GM04503 (cell line): ENCODE results near the gene SIVA1.

Experiments used
- DNase-seq: peaks from one replicate; pipeline ENCODE4 v3.0.0-alpha.2; 2012; ENCODE audit warnings: low read depth

The SIVA1 gene

DNA sequence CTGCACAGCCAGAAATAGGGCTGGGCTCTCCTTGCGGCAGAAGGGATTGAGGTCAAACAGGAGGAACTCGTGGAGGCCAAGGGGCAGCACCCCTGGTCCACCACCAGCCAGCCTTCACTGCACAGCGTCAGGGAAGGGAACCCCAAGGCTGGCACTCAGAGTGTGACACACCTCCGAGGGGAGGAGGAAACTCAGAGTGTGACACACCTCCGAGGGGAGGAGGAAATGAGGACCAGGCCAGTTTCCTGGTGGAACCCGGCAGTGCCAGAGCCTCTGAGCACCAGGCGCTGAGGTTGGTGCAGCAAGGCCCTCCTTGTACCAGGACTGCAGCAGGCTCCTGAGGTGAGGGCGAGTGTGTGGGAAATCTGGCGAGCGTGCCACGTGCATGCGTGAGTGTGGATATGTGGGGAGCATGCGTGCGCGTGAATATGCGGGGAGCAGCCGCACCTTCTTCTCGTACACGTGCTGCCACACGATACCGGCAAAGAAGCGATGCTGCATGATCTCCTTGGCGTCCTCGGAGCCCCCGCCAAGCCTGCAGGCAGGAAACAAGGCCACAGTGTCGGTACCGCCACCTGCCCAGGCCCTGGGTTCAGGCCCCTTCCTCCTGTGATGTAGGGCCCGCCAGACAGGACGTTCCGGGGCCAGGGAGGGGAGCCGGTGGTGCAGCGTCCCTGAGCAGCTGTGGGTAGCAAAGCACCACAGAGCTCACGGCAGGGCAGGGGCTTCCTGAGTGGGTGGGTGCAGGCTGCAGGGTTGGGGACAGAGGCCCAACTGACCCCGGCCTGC, 19.2 kb downstream of the SIVA1 start:
- DNase-seq: no peak

GRCh38 chr14:104772707-104773504, 20.0 kb downstream of the SIVA1 start:
- no peak for DNase-seq

DNA sequence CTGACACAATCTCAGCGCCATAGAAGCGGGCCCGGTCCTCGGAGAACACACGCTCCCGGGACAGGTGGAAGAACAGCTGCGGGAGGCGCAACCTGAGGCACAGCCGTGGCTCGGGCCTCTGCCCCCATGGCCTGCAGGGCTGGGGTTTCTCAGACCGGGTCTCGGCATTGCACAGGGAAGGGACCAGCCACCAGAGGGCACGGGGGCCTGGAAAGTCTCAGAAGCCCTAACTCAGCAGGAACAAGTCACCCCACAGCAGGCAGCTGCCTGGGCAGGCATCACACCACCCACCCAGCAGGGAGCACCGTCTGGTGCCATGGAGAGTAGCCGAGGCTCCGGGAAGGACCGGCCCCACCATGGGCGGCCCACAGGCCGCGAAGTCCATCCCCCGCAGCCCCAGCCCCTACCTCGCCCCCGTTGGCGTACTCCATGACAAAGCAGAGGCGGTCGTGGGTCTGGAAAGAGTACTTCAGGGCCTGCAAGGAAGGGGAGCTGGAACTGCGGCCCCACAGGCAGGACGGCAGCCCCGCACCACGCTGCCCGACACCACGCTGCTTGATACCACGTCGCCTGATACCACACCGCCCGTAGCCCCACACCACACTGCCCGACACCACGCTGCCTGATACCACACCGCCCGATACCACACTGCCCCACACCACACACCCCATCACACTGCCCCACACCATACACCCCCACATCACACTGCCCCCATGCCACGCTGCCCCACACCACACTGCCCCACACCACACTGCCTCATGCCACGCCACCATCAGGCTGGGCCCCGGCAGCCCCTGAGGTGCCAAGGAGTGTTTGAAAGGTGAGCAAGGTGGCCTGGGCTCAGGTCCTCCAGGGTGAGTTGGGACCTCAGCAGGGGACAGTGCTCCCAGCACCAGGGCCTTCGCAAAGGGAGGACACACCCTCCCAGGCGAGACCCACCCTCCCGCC, 20.8 kb downstream of the SIVA1 start:
- DNase-seq: no peak

DNA sequence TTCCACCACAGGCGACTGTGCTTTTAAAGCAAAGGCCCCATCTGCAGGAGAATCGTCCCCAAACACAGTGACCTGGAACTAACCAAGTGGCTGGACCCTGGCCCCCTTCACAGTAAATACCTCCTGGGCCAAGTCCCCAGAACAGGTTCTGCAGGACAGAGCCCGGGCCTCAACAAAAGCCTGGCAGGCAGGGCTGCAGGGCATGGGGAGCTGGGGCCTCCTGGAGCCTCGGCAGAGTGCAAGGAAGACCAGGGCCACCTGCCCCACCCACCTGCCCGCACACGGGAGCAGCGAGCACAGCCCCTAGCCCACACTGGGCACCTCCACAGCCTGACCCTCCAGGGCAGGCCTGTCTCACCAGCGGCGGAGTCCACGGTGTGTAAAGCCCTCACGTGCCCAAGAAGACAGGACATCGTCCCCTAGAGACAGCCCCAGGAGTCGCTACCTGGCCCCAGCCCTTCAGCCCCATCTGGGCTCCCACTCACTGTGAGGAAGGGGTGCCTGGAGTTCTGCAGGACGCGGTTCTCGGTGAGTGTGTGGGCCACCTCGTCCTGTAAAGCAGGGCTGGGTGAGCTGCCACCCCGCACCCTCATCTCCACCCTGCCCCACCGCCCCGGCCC, 21.6 kb downstream of the SIVA1 start:
- no peak for DNase-seq

DNA sequence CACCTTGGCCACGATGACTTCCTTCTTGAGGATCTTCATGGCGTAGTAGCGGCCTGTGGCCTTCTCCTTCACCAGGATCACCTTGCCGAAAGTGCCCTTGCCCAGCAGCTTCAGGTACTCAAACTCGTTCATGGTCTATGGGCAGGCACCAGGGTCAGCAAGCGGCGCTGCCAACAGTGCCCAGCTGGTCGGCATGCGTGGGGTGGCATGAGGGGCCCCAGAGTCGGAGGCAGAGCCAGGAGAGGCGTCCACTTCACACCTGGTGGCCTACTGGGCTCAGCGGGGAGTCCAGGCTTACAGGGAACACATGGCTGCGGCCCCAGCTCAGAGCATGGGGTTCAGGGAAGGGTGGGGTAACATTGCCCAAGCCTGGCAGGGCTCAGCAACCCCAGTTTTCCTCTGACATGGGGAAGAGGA, 22.1 kb downstream of the SIVA1 start:
- DNase-seq: no peak

DNA sequence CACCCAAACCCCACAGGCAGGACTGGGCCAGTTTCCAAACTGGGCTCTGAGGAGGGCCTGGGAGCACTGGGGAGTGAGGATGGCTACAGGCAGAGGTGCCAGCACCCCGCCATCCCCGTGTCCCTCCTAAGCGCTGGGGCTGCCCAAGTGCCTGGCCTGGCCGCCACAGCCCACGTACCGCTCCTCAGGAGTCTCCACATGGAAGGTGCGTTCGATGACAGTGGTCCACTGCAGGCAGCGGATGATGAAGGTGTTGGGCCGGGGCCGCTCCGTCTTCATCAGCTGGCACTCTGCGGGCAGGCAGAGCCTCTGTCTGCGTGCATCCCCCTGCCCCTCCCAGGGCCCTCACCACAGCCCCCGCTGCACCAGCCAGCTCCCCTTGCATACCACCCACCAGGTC, 23.5 kb downstream of the SIVA1 start:
- no peak for DNase-seq

GRCh38 chr14:104776961-104777807, 24.2 kb downstream of the SIVA1 start:
- DNase-seq: no peak

DNA sequence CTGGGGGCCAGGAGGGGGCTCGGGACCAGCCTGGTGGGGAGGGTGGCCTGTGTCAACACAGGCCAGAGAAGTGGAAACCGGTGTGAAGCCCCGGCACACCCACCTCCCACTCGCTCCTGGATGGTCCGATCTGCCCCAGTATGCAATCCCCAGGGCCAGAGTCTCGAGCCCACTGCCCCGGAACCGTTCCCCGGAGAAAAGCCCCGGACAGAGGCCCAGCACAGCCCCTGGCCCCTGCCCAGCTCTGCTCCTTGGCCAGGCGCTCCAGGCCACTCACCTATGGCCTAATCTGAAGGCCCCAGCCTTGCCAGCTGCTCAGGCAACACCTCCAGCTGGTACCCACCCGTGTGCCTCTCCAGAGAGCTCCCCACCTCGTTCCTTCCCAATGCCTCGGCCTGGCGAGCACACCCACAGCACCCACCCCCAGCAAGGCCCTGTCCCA, 24.9 kb downstream of the SIVA1 start:
- no peak for DNase-seq

- DNase-seq: no peak
Measured at GRCh38 chr14:104778694-104779331, 25.9 kb downstream of the SIVA1 start.

- no peak for DNase-seq
Measured at GRCh38 chr14:104779776-104780512, 27.0 kb downstream of the SIVA1 start.

DNA sequence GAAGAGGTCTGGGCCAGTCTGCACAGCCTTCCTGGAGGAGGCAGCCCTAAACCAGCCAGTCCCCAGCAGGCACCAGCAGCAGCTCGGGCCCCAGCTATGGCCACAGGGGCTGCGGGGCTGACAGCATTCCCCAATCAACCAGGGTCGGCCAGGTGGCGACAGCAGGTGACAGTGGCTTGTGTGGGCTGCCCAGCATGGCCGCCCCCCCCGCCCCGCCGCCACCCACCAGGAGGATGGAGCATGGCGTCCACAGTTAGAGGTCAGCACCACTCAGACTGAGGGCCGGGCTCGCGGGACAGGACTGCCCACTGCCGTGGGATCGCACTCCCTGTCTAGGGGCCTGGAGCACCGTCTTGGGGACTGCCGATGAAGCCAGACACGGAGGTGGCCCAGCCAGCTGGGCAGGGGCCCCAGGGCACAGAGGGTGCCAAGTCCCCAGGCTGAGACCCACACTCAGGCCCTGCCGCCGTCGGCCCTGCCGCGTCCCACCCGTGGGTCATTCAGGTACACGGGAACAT, 27.6 kb downstream of the SIVA1 start:
- DNase-seq: no peak

DNA sequence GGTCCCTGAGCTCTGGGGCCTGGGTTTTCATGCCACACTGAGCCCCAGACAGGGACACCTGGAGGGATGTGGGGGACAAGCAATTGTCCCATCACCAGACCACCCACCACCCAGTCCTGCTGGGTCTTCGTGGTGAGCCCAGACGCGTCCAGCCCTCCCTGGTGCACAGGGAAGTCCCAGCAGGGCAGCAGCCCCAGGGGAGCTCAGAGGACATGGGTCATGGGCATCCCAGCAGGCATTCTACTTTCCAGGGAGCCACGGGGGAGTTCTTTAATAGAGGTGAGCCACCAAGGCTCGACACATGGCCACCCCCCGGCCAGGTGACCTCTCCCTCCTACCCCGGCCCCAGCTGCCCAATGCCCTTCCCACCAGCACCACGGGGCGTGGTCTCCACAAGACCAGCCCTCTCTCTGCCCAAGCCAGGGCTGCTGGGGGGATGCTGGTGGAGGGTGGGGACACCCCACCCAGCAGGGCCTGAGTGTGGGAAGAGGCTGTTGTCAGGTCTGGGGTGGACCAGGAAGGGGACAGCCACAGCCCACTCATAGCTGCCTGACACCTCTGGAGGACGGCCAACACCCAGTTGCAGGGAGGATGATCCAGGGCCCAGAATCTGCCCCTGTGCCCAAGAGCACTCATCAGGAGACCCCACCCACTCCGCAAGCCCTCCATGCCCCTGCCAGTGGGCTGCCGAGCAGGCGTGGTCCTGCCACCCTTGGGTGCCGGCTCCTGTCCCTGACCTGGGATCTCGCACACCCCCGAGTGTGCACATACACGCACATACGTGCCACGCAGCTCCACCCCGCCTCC, 28.5 kb downstream of the SIVA1 start:
- no peak for DNase-seq

- DNase-seq: no peak
Measured at GRCh38 chr14:104782086-104782807, 29.3 kb downstream of the SIVA1 start.

DNA sequence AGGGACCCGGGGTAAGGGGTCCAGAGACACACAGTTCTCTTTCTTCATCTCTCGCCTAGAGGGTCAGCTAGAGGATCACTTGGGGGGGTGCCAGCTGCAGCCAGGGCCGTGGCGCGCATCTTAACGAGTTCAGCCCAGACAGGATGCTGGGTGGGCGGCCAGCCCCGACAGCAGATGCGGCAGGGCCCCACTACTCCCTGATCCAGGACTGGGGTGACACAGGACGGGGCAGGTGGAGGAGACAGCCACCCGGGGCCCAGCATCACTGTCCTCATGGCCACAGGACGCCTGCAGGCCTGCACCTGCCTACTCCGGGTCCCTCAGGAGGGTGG, 29.8 kb downstream of the SIVA1 start:
- no peak for DNase-seq

- DNase-seq: no peak
Measured at GRCh38 chr14:104783484-104784217, 30.7 kb downstream of the SIVA1 start.

DNA sequence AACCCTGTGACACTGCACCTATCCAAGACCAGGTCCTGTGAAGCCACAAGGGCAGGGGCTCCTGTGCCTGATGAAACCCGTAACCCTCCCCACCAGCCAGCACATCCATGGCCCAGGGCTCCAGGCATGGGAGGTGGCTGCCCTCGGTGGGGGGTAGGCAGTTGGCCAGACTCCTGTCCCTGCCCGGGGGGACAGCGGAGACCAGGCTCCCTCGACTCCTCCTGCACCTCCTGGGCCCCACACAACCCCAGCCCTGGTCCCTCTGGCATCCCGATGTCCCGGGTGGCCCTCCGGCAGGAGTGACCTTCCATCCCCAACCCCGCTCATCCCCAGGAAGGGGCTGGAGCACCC, 31.2 kb downstream of the SIVA1 start:
- no peak for DNase-seq
